HG03521 (cell line): Measurements from ENCODE around the gene PCDHB3.
A peak's percentile ranks its signal among the peaks of the same experiment; 100 is the strongest.
"Not testable (repeated sequence)": the region's sequence is repeated elsewhere in the genome, so short reads cannot be mapped to it uniquely, and the experiment has no call there.

Source experiments
- ATAC-seq: cut with Tn5 transposase; IDR thresholded peaks from one replicate; pipeline ENCODE4 v1.9.1; 2021; ENCODE audit warnings: mild to moderate bottlenecking, moderate library complexity; ENCODE audit not compliant: unreplicated experiment

PCDHB3 gene

GRCh38 chr5:141100243-141100805 is at the start of gene PCDHB3:
TSS of gene PCDHB3 (plus strand) at chr5:141100473. CDS start at chr5:141100650, 177 bp downstream.
- ATAC-seq, result no peak

DNA sequence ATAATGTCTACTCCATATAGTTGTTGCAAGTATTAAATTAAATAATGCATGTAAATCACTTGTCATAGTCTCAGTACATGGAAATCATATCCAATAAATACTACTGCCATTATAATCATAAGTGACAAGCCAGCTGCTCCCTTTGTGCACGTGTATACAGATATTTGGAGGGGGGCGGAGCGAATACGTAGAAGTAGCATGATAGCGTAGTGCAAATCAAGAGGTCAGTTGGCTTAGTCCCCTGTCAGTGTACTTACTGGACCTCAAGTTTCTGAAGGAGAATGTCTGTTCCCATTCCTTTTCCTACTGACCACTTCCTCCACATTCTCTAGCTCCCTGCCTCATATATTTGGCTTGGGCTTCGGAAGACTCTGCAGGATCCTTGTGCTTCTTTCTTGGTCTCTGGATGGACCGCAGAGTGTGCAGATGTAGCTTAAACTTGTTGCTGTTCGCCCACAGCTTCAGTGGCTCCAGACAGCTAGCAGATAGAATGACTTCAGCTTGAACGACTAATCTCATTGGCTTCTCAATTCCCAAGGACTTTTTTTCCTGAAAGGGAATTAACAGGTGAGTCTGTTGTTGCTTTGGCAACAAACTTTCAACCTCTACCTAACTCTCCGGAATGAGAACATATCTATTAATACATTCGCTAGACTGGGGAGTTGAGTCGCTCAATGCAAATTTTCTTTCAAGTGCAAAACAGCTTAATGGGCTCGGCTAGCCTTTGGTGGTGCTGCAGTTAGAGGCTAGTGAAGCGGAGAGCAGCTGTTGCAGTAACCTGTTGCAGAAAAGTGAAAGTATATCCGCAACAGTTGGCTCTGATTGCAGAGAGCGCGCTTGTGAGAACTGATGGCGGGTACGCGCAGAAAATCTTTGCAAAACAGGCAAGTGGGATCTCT is 49.4 kb upstream of the PCDHB3 start, which contains the start of gene PCDHB1:
Gene PCDHB1 (plus strand): TSS at position 753 of the 899 bp plus-strand sequence. CDS start 97 bp downstream, at position 850.
- ATAC-seq, result no peak

DNA sequence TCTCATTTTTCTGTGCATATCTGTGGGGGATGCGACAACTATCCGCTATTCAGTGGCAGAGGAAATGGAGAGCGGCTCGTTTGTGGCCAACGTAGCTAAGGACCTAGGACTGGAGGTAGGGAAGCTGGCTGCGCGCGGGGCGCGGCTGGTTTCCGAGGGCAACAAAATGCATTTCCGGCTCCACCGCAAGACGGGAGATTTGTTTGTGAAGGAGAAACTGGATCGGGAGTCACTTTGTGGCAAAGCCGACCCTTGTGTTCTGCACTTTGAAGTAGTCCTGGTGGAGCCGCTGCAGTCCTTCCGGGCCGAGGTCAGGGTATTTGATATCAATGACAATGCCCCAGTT is 48.8 kb upstream of the PCDHB3 start:
- no peak for ATAC-seq

DNA sequence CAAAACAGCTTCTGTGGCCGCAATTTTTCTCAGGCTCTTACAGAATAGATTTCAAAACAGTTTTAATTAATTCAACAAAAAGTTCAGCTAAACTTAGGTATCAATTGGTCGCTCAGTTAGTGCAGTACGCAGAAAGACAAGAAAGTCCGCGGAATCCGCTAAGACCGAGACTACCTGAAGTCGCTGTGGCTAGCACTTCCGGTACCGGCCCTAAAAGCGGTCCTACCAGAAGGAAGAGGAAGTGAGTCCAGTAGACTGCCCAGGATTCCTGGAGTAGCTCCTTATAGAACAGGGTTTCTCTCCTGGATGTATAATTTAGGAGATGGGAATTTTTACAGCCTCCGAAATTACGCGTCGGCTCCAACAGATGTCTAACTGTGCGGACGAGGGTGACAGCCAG is 22.4 kb upstream of the PCDHB3 start:
- no peak for ATAC-seq

DNA sequence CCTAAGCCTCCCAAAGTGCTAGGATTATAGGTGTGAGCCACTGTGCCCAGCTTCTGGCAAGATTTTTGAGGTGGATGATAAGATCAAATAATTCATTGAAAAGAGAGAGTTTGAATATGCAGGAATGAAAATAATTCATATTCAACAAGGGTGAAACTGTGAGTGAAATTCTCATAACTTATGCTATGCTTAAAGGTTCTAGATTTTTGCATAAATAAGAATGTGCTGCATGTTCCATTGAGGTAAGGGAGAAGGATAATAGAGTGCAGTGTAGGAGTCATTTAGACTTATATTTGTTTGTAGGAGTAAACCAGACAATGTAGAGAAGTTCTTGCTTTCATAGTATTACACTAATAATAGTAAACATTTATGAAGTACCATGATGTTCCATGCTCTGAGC is 18.0 kb upstream of the PCDHB3 start:
- no peak for ATAC-seq

DNA sequence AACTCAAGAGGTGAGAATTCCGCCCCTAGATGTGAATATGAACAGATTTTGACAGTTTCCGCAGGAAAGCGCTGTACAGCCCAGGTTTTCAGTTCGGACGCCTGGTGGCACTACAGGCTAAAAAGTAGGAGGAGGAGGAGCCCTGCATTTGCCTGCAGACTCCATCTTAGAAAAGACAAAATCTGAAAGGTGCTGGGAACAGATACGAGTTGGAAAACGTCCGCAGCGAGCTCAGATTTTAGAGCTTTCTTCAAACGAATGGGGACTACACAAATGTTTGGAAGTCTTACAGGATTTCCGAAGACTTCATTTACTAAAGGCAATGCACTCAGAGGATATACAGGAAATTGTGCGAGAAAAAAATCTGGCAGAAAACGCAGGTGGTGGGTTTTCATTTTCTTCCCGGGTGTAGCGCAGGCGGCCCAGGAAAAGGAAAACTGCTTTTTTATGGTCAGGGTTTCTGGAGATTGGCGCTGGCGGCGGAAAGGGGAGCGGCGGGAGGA is 15.7 kb upstream of the PCDHB3 start:
- ATAC-seq, result peak; percentile 54

DNA sequence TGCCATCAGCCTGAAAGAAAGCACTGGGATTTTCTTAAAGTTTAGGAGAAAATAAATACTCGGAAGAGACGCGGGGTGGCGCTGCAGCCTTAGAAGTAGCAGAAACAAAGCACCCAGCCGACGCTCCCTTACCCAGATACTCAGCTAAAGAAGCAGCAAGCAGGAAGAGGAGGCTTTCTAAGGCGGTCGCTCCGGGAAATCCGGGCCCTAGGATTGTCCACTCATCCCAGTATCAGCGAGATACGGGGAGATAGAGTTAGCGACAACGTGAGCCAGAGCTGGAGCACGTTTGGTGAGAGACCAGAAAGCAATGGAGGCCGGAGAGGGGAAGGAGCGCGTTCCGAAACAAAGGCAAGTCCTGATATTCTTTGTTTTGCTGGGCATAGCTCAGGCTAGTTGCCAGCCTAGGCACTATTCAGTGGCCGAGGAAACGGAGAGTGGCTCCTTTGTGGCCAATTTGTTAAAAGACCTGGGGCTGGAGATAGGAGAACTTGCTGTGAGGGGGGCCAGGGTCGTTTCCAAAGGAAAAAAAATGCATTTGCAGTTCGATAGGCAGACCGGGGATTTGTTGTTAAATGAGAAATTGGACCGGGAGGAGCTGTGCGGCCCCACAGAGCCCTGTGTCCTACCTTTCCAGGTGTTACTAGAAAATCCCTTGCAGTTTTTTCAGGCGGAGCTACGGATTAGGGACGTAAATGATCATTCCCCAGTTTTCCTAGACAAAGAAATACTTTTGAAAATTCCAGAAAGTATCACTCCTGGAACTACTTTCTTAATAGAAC is 5.6 kb upstream of the PCDHB3 start, which contains the start of gene PCDHB2:
Gene PCDHB2 (plus strand): TSS at position 135 of the 782 bp plus-strand sequence. CDS start 176 bp downstream, at position 311.
- no peak for ATAC-seq

GRCh38 chr5:141095263-141095641 is 5.0 kb upstream of the PCDHB3 start:
- no peak for ATAC-seq

GRCh38 chr5:141096181-141096580 is 4.1 kb upstream of the PCDHB3 start:
- not testable (repeated sequence) for ATAC-seq

DNA sequence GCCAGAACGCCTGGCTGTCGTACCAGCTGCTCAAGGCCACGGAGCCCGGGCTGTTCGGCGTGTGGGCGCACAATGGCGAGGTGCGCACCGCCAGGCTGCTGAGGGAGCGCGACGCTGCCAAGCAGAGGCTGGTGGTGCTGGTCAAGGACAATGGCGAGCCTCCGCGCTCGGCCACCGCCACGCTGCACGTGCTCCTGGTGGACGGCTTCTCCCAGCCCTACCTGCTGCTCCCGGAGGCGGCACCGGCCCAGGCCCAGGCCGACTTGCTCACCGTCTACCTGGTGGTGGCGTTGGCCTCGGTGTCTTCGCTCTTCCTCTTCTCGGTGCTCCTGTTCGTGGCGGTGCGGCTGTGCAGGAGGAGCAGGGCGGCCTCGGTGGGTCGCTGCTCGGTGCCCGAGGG is 3.7 kb upstream of the PCDHB3 start:
- ATAC-seq, result not testable (repeated sequence)

GRCh38 chr5:141101059-141101458 is 786 bp downstream of the PCDHB3 start:
- ATAC-seq, result no peak

DNA sequence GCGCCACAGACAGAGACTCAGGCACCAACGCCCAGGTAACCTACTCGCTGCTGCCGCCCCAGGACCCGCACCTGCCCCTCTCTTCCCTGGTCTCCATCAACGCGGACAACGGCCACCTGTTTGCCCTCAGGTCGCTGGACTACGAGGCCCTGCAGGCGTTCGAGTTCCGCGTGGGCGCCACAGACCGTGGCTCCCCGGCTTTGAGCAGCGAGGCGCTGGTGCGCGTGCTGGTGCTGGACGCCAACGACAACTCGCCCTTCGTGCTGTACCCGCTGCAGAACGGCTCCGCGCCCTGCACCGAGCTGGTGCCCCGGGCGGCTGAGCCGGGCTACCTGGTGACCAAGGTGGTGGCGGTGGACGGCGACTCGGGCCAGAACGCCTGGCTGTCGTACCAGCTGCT is 1.8 kb downstream of the PCDHB3 start:
- ATAC-seq, result not testable (repeated sequence)

- ATAC-seq, result not testable (repeated sequence)
These were observed 2.2 kb downstream of the PCDHB3 start for GRCh38 chr5:141102471-141102870.

- no peak for ATAC-seq
These were observed 5.1 kb downstream of the PCDHB3 start for GRCh38 chr5:141105350-141105749.

- ATAC-seq, result no peak
These were observed 19.0 kb downstream of the PCDHB3 start for GRCh38 chr5:141119250-141119649.

GRCh38 chr5:141121563-141121962 is 21.3 kb downstream of the PCDHB3 start, which contains the start of gene PCDHB4:
TSS of gene PCDHB4 (plus strand) at chr5:141121818. CDS start at chr5:141121999, 181 bp downstream.
- ATAC-seq, result no peak

GRCh38 chr5:141121985-141122384 is 21.7 kb downstream of the PCDHB3 start:
- no peak for ATAC-seq

GRCh38 chr5:141123396-141124135 is 23.3 kb downstream of the PCDHB3 start:
- not testable (repeated sequence) for ATAC-seq

- no peak for ATAC-seq
These were observed 27.0 kb downstream of the PCDHB3 start for GRCh38 chr5:141127305-141127704.

DNA sequence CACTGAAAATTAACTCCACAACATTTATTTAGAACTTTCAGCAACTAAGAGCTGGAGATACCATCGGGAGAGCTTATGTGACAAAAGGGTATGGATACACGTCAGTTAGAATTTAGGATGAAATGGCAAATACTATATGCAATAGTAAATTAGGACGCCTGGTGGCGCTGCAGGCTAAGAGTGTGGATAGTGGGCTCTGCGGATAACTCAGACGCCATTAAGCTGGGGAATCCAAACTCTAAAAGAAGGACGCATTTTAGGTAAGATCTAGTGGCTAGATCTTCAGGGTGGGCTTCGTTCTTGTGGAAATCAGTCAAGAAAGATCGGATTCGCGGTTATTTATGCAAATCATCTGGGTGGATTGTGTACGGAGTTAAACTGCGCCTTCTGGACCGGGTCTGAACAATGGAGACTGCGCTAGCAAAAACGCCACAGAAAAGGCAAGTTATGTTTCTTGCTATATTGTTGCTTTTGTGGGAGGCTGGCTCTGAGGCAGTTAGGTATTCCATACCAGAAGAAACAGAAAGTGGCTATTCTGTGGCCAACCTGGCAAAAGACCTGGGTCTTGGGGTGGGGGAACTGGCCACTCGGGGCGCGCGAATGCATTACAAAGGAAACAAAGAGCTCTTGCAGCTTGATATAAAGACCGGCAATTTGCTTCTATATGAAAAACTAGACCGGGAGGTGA is 34.9 kb downstream of the PCDHB3 start, which contains the start of gene PCDHB5:
Gene PCDHB5 (plus strand): TSS at position 177 of the 688 bp plus-strand sequence. CDS start 229 bp downstream, at position 406.
- ATAC-seq, result no peak
